H1 (cell line): Measurements from ENCODE around the gene ABHD4. TPM values are rescaled to one million over a fixed set of nuclear protein-coding genes. Genes with fewer than 3 reads are reported as not detected.
"Not testable (repeated sequence)": the region's sequence is repeated elsewhere in the genome, so short reads cannot be mapped to it uniquely, and the experiment has no call there.

ENCODE experiments used
- CTCF ChIA-PET: fragments of 300-600 bp; sonication (Branson Sonifier 250); formaldehyde crosslinking; loops from one replicate; lab custom pipeline; 2021; ENCODE audit not compliant: partially characterized antibody; lab: Charles Lee
- POLR2A ChIA-PET: fragments of 300-600 bp; sonication (Branson Sonifier 250); formaldehyde crosslinking; loops from one replicate; lab custom pipeline; 2021; ENCODE audit warnings: inconsistent platforms; ENCODE audit not compliant: partially characterized antibody; lab: Charles Lee
- DNase-seq, 2 experiments: peaks; one replicate each; pipeline versions ENCODE4 v3.0.0 to v3.0.0-alpha.2; 2010 to 2022; ENCODE audit warnings: low spot score in 2 of 2, low read depth in 1 of 2, mixed read lengths in 1 of 2
- FAIRE-seq: peaks from 2 replicates; lab custom pipeline; 2011; peaks lifted over from hg19 to GRCh38; lab: Jason Lieb, UNC
- H2AFZ ChIP-seq: 2 replicates; pipeline ENCODE4 v1.8.1; 2012; ENCODE audit warnings: low read length, inconsistent platforms
- H2AK5ac ChIP-seq: 2 replicates; pipeline ENCODE4 v1.6.1; 2013; ENCODE audit warnings: low read depth, low read length
- H2BK120ac ChIP-seq: replicated peaks from 2 replicates; pipeline ENCODE3; 2013; ENCODE audit warnings: low read depth, low read length, inconsistent platforms
- H2BK12ac ChIP-seq: 2 replicates; pipeline ENCODE4 v1.6.1; 2013; ENCODE audit warnings: low read depth, low read length
- H2BK15ac ChIP-seq: 2 replicates; pipeline ENCODE4 v1.6.1; 2013; ENCODE audit warnings: low read length
- H2BK20ac ChIP-seq: 2 replicates; pipeline ENCODE4 v1.6.1; 2013; ENCODE audit warnings: low read length
- H2BK5ac ChIP-seq: 2 replicates; pipeline ENCODE4 v1.6.1; 2013; ENCODE audit warnings: low read depth, low read length
- H3K14ac ChIP-seq: 2 replicates; pipeline ENCODE4 v1.6.1; 2013; ENCODE audit warnings: inconsistent platforms; ENCODE audit not compliant: insufficient read length
- H3K18ac ChIP-seq: 2 replicates; pipeline ENCODE4 v1.6.1; 2013; ENCODE audit warnings: low read length; ENCODE audit errors: extremely low read depth
- H3K23ac ChIP-seq: 2 replicates; pipeline ENCODE4 v1.6.1; 2013; ENCODE audit warnings: inconsistent platforms; ENCODE audit not compliant: insufficient read length
- H3K23me2 ChIP-seq: 2 replicates; pipeline ENCODE4 v1.6.1; 2013; ENCODE audit warnings: low read depth, low read length
- H3K27ac ChIP-seq: 2 replicates; pipeline ENCODE4 v1.6.1; 2011; ENCODE audit warnings: low read depth, low read length, inconsistent platforms
- H3K27me3 ChIP-seq, 4 experiments: replicated peaks in 1 of 4; 1 replicate in 1 of 4; 2 replicates in 3 of 4; pipeline versions ENCODE4 v1.6.1 to v1.8.1; 2011 to 2013; ENCODE audit warnings: low read length in 3 of 4, mild to moderate bottlenecking in 3 of 4, inconsistent platforms in 2 of 4, mixed read lengths in 2 of 4, moderate library complexity in 1 of 4; ENCODE audit not compliant: control insufficient read depth in 3 of 4, insufficient read depth in 3 of 4; ENCODE audit errors: extremely low read depth in 1 of 4
- H3K36me3 ChIP-seq, 4 experiments: 2 replicates each; pipeline versions ENCODE4 v1.6.1 to v1.8.1; 2011 to 2013; ENCODE audit warnings: mild to moderate bottlenecking in 4 of 4, low read length in 3 of 4, moderate library complexity in 2 of 4, control low read depth in 1 of 4, inconsistent platforms in 1 of 4; ENCODE audit not compliant: insufficient read depth in 4 of 4, control insufficient read depth in 2 of 4
- H3K4ac ChIP-seq: replicated peaks from 2 replicates; pipeline ENCODE3; 2013; ENCODE audit warnings: low read length, low read depth, mixed read lengths, inconsistent platforms; ENCODE audit not compliant: insufficient read length
- H3K4me1 ChIP-seq, 4 experiments: replicated peaks in 1 of 4; 1 replicate in 1 of 4; 2 replicates in 3 of 4; pipeline versions ENCODE4 v1.6.1 to v1.8.1; 2011 to 2013; ENCODE audit warnings: low read length in 3 of 4, inconsistent platforms in 2 of 4, mixed read lengths in 1 of 4; ENCODE audit not compliant: insufficient read depth in 4 of 4, control insufficient read depth in 3 of 4
- H3K4me2 ChIP-seq, 2 experiments: 2 replicates each; pipeline versions ENCODE4 v1.6.1 to v1.8.1; 2011 to 2013; ENCODE audit warnings: low read depth in 2 of 2, low read length in 2 of 2, control low read depth in 1 of 2, inconsistent platforms in 1 of 2, mild to moderate bottlenecking in 1 of 2; ENCODE audit not compliant: insufficient read depth in 1 of 2
- H3K4me3 ChIP-seq, 4 experiments: fragments of 200-600, 300-600 bp in 1 of 4; sonication (generic), shearing (Covaris generic), sonication (Bioruptor Twin) in 1 of 4; 2 replicates each; pipeline versions ENCODE4 v1.5.1 to v1.8.1; 2011 to 2016; ENCODE audit warnings: low read length in 4 of 4, low read depth in 3 of 4, control low read depth in 2 of 4, inconsistent platforms in 2 of 4, mild to moderate bottlenecking in 2 of 4, mixed read lengths in 1 of 4, moderate library complexity in 1 of 4; ENCODE audit not compliant: insufficient read depth in 2 of 4; ENCODE audit errors: extremely low read depth in 1 of 4
- H3K56ac ChIP-seq: replicated peaks from 2 replicates; pipeline ENCODE3; 2013; ENCODE audit warnings: low read depth, mild to moderate bottlenecking, mixed read lengths, low read length, inconsistent platforms; ENCODE audit not compliant: insufficient read length
- H3K79me1 ChIP-seq: 2 replicates; pipeline ENCODE4 v1.6.1; 2013; ENCODE audit warnings: low read depth, low read length, control low read depth
- H3K79me2 ChIP-seq, 2 experiments: 2 replicates each; pipeline versions ENCODE4 v1.6.1 to v1.8.1; 2012 to 2013; ENCODE audit warnings: low read length in 2 of 2, mild to moderate bottlenecking in 2 of 2, inconsistent platforms in 1 of 2; ENCODE audit not compliant: insufficient read depth in 2 of 2, control insufficient read depth in 1 of 2
- H3K9ac ChIP-seq, 4 experiments: replicated peaks in 1 of 4; 1 replicate in 1 of 4; 2 replicates in 3 of 4; pipeline versions ENCODE4 v1.6.1 to v1.8.1; 2011 to 2013; ENCODE audit warnings: low read depth in 3 of 4, low read length in 3 of 4, control low read depth in 2 of 4, mild to moderate bottlenecking in 2 of 4, moderate library complexity in 2 of 4, inconsistent platforms in 1 of 4; ENCODE audit errors: extremely low read depth in 1 of 4
- H3K9me3 ChIP-seq, 2 experiments: 2 replicates each; pipeline versions ENCODE4 v1.6.1 to v1.8.1; 2012 to 2013; ENCODE audit warnings: mild to moderate bottlenecking in 2 of 2, moderate library complexity in 2 of 2, control low read depth in 1 of 2, inconsistent platforms in 1 of 2, low read depth in 1 of 2, low read length in 1 of 2, mixed read lengths in 1 of 2; ENCODE audit not compliant: insufficient read depth in 2 of 2
- H4K20me1 ChIP-seq, 2 experiments: replicated peaks in 1 of 2; 2 replicates each; pipeline versions ENCODE3 to v1.8.1; 2011 to 2013; ENCODE audit warnings: inconsistent platforms in 2 of 2, low read length in 2 of 2, mild to moderate bottlenecking in 1 of 2; ENCODE audit not compliant: insufficient read depth in 2 of 2, control insufficient read depth in 1 of 2
- H4K5ac ChIP-seq: 2 replicates; pipeline ENCODE4 v1.6.1; 2013; ENCODE audit warnings: low read length, low read depth, mixed read lengths, inconsistent platforms; ENCODE audit not compliant: insufficient read length
- H4K8ac ChIP-seq: 2 replicates; pipeline ENCODE4 v1.8.0; 2013; ENCODE audit warnings: mild to moderate bottlenecking, moderate library complexity, low read length, inconsistent platforms; ENCODE audit not compliant: insufficient read depth; ENCODE audit errors: extremely low read depth
- H4K91ac ChIP-seq: replicated peaks from 2 replicates; pipeline ENCODE3; 2013; ENCODE audit warnings: low read length, mixed read lengths, inconsistent platforms; ENCODE audit not compliant: insufficient read length
- WGBS, 2 experiments: shearing (Covaris generic) in 1 of 2; methylation state at CpG; one replicate each; pipeline versions ENCODE4 v1.1.6 to v1.1.7; 2013 to 2015; ENCODE audit warnings: low lambda C conversion rate in 2 of 2, mixed read lengths in 2 of 2, inconsistent platforms in 1 of 2, low coverage in 1 of 2, missing lambda C conversion rate in 1 of 2; ENCODE audit not compliant: insufficient replicate concordance in 2 of 2, insufficient coverage in 1 of 2, insufficient read length in 1 of 2; ENCODE audit errors: extremely low coverage in 1 of 2, missing lambda C conversion rate in 1 of 2; 5-methylcytosine and 5-hydroxymethylcytosine counted together
- polyA plus RNA-seq, 7 experiments: library from polyadenylated mRNA; depleted of rRNA in 3 of 7; stranded (reverse) in 5 of 7; unstranded in 2 of 7; fragments of >200 nt in 5 of 7; fragments of 200-250 nt in 2 of 7; gene quantifications; 1 replicate in 5 of 7; 2 replicates in 1 of 7; 4 replicates in 1 of 7; pipeline versions ENCODE4 v1.2.1 to v1.2.3, GENCODE V29; 2011 to 2013; ENCODE audit warnings: missing spikeins in 2 of 7, mixed read lengths in 2 of 7
- total RNA-seq: library from RNA; stranded (reverse); fragmentation: NEBNext Ultra II Directional; extraction: Animal tissue kit (Norgen Biotek cat#: 25700); gene quantifications from 2 replicates; pipeline ENCODE4 v1.2.1, GENCODE V29; 2021

Gene ABHD4
- total and polyA plus RNA-seq, 2 of the 8 experiments (the other 6 are each of a cell fraction or from before 2014, with no cell fraction given) = 32.4 to 42.9 TPM

DNA sequence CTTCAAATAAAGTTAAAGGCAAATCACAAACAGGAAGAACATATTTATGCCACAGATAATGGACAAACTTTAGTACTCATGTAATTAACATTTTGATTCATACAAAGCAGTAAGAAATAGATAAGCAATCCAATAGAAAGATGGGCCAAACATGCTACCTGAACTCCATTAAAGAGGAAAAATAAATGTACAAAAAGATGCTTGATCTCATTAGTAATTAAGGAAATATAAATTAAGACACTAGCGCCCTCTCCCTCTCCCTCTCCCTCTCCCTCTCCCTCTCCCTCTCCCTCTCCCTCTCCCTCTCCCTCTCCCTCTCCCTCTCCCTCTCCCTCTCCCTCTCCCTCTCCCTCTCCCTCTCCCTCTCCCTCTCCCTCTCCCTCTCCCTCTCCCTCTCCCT is 37.9 kb downstream of the ABHD4 start:
- POLR2A ChIA-PET, H3K4ac ChIP-seq, H3K23ac ChIP-seq, H3K4me2 ChIP-seq, CTCF ChIA-PET, H2BK15ac ChIP-seq, H3K18ac ChIP-seq, H2BK20ac ChIP-seq, H3K79me2 ChIP-seq, FAIRE-seq, H4K8ac ChIP-seq, H4K20me1 ChIP-seq, H2BK120ac ChIP-seq, H3K79me1 ChIP-seq, H4K5ac ChIP-seq, H3K4me3 ChIP-seq, H3K56ac ChIP-seq, H2BK5ac ChIP-seq, H2AK5ac ChIP-seq, H3K27ac ChIP-seq, H4K91ac ChIP-seq, H2AFZ ChIP-seq, H3K23me2 ChIP-seq, H3K9ac ChIP-seq, H3K36me3 ChIP-seq, H2BK12ac ChIP-seq, H3K27me3 ChIP-seq, H3K14ac ChIP-seq, DNase-seq, H3K4me1 ChIP-seq: not testable (repeated sequence)
- peaks cover under 1 to 18% of the 10 kb centered on the region in 2 experiments; a peak in 2 of 4 replicates for H3K9me3 ChIP-seq
- no CpG with 5 or more reads among the region's 1 CpG for WGBS, 2 experiments
